COLO829 (cell line): ENCODE data around the gene ZNF140.

Experiments
- DNase-seq: peaks from one replicate; pipeline ENCODE4 v3.0.0; 2012; ENCODE audit warnings: low spot score

Gene ZNF140

GRCh38 chr12:133080368-133081158, at the start of gene ZNF140:
TSS of gene ZNF140 (plus strand) at chr12:133080923. CDS start at chr12:133081321, 398 bp downstream.
- DNase-seq, result peak; percentile 67

DNA sequence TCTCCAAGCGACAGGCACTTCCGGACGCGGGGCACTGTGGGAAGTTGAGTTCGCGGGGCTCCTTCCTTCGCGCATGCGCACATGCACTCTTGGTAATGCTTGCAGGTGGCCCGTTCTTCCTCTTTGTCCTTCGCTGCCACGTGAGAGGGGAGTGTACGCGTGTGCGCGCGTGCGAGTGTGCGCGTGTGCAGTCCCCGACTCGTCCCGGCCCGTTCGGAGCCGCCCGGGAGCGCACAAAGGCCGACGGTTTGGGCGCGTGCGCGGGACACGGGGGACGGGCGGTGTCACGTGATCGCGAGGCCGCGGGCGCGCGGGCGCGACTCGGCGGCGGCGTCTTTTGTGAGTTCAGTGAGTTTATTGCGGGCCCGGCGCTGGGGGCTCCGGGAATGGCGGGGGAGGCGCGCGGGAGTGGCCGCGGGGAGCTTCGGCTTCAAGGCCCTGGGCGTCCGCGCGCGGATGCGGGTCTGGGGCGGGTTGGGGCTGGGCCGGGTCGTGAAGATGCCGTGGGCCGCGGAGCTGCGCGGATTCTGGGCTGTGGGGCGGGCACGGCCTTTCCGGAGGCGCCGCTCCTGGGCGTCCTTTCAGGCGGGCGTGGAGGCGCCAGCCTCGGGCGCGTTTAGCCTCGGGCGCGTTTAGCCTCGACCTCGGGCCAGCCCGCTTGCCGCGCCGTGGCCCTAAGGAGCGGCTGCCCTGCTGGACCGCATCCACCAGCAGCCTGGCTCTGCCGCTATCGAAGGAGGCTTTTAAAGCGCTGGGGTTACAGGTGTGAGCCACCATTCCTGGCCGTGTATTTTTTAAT, 43.3 kb upstream of the ZNF140 start, which contains the start of gene ZNF84:
TSS of gene ZNF84 (plus strand) at position 303 of the 799 bp plus-strand sequence. CDS start 3,959 bp downstream, outside the sequence.
- DNase-seq, result peak; percentile 92

DNA sequence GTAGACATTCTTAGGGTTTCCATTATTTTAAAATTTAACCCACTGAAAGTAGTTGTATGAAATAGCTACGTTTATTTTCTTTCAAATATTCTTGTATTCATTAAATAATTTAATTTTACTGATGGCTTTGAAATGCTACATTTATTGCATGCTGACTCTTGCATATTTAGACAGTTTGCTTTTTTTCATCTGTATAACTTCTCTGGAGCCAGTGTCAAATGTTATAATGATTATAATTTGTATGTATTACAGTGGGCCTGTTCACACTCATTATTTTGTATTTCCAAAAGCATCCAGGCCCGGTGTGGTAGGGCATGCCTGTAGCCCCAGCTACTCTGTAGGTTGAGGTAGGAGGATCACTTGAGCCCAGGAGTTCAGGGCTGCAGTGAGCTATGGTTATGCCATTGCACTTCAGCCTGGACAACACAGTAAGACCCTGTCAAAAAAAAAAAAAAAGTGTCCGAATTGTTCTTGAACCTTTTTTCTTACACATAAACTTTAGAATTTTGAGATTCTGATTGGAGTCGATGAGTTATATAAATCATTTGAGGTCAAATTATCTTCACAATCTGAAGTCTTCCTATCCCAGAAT, 42.5 kb upstream of the ZNF140 start:
- no peak for DNase-seq

DNA sequence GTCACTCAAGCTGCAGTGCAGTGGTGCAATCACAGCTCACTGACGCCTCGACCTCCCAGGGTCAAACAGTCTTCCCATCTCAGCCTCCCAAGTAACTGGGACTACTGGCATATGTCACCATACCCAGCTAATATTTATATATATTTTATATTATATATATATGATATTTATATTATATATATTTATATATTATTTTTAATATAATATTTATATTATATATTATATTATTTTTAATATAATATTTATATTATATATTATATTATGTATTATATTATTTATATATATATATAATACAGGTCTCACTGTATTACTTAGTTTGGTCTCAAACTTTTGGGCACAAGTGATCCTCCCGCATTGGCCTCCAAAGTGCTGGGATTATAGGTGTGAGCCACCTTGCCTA, 34.0 kb upstream of the ZNF140 start:
- no peak for DNase-seq

DNA sequence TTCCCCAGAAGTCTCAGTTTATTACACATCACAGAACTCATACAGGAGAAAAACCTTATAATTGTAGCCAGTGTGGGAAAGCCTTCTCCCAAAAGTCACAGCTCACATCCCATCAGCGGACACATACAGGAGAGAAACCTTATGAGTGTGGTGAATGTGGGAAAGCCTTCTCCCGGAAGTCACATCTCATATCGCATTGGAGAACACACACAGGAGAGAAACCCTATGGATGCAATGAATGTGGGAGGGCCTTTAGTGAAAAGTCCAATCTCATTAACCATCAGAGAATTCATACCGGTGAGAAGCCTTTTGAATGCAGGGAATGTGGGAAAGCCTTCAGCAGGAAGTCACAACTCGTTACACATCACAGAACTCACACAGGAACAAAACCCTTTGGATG, 23.3 kb upstream of the ZNF140 start:
- DNase-seq, result no peak

DNA sequence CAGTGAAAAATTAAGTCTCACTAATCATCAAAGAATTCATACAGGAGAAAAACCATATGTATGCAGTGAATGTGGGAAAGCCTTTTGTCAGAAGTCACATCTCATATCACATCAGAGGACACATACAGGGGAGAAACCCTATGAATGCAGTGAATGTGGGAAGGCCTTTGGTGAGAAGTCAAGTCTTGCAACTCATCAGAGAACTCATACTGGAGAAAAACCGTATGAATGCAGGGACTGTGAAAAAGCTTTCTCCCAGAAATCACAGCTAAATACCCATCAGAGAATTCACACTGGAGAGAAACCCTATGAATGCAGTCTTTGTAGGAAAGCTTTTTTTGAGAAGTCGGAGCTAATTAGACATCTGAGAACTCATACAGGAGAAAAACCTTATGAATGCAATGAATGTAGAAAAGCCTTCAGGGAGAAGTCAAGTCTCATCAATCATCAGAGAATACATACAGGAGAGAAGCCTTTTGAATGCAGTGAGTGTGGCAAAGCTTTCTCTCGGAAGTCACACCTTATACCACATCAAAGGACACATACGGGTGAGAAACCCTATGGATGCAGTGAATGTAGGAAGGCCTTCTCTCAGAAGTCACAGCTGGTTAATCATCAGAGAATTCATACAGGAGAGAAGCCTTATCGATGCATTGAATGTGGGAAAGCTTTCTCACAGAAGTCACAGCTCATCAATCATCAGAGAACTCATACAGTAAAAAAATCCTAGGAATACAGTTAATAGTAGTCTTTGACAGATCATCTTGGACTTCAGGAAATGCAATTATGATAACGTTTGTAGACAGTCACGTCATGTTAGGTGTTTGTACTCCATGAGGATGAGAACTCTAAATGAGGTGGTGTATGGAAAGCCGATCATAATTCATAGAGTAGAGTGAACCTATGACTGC, 22.3 kb upstream of the ZNF140 start:
- DNase-seq, result no peak

GRCh38 chr12:133061954-133062353, 18.8 kb upstream of the ZNF140 start:
- DNase-seq, result no peak

GRCh38 chr12:133063556-133063955, 17.2 kb upstream of the ZNF140 start:
- no peak for DNase-seq

DNA sequence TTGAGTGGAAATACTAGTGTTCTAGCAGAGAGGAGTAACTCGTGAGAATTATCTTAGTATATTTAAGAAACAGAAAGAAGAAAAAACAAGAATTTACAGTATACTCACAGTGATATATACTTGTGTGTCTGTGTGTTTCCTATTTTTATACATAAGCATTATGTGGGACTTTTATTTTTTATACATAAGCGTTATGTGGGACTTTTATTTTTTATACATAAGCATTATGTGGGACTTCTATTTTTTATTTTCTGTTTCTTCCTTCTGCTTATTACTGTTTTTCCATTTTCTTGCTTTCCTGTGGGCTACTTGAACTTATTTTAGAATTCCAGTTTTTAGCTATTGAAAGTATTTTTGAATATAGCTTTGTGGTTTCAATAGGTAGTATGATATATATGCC, 6.9 kb upstream of the ZNF140 start:
- no peak for DNase-seq

- DNase-seq, result peak; percentile 77
Observed at GRCh38 chr12:133080026-133080367, 726 bp upstream of the ZNF140 start.

DNA sequence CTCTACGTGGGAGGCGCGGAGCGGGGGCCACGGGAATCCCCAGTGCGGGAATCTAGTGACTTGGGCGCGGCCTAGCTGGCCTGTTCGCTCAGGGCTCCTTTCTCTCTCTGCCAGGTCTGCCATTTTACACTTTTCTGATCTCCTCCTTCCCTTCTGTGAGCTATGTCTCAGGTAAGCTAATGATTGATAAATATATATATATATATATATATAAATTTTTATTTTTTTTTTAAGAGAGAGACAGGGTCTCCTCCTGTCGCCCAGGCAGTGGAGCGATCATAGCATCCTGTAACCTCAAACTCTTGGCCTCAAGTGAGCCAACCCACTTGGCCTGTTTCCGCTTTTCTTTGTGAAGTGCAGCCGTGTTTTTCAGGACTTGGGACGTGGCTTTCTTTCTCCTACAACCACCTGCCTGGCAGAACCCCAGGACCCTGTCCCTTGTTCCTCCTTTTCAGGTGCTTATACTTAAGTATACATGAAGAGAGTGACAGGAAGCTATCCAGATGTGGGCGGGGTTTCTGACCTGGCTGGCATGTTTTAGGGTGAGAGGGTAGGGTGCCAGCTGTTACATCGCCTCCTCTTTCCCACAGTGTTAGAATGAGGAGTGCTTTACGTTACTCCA, 547 bp downstream of the ZNF140 start:
- DNase-seq, result peak; percentile 7

- DNase-seq, result no peak
Observed at GRCh38 chr12:133083345-133083744, 2.6 kb downstream of the ZNF140 start.

DNA sequence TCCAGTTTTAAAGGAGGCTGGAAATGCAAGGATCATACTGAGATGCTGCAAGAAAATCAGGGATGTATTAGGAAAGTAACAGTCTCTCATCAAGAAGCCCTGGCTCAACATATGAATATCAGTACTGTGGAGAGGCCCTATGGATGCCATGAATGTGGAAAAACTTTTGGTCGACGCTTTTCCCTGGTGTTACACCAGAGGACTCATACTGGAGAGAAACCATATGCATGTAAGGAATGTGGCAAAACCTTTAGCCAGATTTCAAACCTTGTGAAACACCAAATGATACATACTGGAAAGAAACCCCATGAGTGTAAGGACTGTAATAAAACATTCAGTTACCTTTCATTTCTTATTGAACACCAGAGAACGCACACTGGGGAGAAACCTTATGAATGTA, 24.9 kb downstream of the ZNF140 start:
- no peak for DNase-seq

DNA sequence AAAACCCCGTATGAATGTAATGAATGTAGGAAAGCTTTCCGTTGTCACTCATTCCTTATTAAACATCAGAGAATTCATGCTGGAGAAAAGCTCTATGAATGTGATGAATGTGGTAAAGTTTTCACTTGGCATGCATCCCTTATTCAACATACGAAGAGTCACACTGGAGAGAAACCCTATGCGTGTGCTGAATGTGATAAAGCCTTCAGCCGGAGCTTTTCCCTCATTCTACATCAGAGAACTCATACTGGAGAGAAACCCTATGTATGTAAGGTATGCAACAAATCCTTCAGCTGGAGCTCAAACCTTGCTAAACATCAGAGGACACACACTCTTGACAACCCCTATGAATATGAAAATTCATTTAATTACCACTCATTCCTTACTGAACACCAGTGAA, 25.5 kb downstream of the ZNF140 start:
- no peak for DNase-seq

DNA sequence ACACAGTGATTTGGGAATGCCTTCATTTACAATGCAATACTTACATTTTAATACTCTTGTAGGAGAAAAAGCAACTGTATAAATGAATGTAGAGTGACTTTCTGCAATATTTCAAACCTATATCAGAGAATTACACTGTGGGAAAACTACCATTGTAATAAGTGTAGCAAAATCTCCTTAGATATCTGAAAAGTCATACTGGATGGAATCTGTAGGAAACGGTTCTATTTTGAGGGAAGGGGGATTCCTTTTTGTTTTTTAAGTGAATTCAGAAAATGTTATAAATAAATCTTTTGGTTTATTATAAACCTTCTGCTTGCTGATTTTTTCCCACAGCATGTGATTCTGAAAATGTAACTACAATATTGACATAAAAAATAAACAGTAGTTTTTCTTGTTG, 26.4 kb downstream of the ZNF140 start:
- DNase-seq, result no peak

DNA sequence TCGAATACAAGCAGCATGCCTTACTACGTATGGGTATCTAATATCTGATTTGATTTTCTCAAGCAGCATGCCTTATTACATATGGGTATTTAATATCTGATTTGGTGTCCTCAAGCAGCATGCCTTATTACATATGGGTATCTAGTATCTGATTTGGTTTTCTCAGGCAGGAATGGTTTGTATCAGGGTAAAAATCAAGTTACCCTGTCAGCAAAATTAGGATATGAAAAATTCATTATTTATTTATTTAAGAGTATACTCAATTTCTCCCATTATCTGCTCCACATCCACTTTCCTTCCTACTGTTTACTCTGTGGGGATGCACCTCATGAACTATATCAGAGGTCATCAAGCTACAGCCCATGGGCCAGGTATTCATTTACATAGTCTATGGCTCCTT, 27.4 kb downstream of the ZNF140 start:
- DNase-seq, result no peak

DNA sequence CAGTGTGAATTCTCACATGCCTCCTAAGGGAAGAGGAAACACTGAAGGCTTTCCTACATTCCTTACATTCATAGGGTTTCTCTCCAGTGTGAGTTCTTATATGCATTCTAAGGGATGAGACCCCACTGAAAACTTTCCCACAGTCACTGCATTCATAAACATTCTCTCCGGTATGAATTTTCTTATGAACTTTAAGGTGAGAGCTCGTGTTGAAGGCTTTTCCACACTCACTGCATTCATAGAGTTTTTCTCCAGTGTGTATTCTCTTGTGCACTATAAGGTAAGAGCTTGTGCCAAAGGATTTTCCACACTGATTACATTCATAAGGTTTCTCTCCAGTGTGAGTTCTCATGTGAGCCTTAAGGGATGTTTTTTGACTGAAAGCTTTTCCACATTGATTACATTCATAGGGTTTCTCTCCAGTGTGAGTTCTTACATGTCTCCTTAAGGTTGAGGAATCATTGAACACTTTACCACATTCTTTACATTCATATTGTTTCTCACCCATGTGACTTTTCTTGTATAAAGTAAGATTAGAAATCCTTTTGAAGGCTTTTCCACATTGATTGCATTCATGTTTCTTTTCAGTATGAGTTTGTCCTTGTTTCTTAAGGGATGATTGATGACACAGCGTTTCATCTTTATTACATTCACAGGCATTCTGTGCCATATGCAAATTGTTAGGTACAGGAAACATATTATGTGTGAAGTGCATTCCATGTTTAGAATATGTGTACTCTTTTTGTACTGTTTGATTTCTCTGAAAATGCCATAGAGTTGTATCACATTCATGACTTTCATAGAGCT, 39.9 kb downstream of the ZNF140 start:
- DNase-seq, result no peak

DNA sequence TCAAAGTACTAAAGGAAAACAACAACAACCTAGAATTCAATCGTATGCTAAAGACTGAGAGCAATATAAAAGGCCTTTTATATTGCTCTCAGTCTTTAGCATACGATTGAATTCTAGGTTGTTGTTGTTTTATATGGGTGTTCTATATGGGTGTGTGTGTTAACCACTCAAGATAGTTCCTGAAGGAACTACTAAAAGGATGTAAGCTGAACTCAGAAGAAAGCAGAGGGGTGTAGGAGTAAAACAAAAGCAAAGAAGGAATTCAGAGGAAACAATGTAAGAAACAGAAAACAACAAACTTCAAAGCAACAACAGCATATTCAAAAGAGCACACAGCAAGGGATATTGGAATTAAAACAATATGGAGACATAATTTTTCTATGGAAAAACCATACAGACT, 44.0 kb downstream of the ZNF140 start:
- no peak for DNase-seq

DNA sequence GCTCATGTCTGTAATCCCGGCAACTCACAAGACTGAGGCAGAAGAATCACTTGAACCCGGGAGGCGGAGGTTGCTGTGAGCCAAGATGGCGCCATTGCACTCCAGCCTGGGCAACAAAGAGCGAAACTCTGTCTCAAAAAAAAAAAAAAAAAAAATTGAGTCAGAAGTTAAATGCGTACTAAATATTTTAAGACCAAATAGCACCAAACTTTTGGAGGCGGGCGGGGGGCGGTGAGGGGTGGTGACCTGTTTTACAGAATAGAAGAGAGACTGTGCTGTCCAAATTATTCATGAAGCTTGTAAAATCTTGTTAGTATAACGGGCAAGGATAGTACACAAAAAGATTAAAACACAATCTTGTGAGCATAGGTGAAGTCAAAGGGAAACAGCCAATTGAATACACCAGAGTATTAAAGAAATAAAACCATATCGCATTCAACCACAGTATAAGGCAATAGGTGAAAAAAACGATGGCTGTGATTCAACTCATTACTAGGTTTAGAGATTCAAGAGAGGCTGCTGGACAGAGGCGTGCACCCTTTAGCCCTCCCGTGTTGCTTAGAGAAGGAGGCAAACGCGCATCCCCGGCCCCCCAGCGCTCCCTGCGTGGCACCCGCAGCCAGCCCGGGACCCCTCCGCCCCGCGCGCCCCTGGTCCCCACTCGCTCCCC, 48.8 kb downstream of the ZNF140 start:
- no peak for DNase-seq
